Right atrium auricular region (tissue), 2 donors: ENCODE results near the gene CCDC188. TPM values are rescaled to one million over a fixed set of nuclear protein-coding genes. Genes with fewer than 3 reads are reported as not detected.

Source experiments
- DNase-seq: peaks from one replicate; pipeline ENCODE4 v3.0.0-alpha.2; 2019; ENCODE audit warnings: low spot score
- H3K27ac ChIP-seq, 2 donors: fragments of 200-600 bp; sonication (generic); 1 replicate in 1 of 2; 2 replicates in 1 of 2; pipeline ENCODE4 v1.5.1; 2016 to 2019
- H3K27me3 ChIP-seq, 2 donors: fragments of 200-600 bp; sonication (generic); one replicate each; pipeline versions ENCODE4 v1.5.1 to v1.6.0; 2017 to 2019
- H3K36me3 ChIP-seq: fragments of 200-600 bp; sonication (generic); one replicate; pipeline ENCODE4 v1.5.1; 2016
- H3K4me1 ChIP-seq, 2 donors: fragments of 200-600 bp; sonication (generic); one replicate each; pipeline versions ENCODE4 v1.5.1 to v1.6.0; 2017 to 2019
- H3K4me3 ChIP-seq, 2 donors: fragments of 200-600 bp; sonication (generic); 1 replicate in 1 of 2; 2 replicates in 1 of 2; pipeline ENCODE4 v1.5.1; 2017 to 2019; ENCODE audit warnings: mild to moderate bottlenecking in 1 of 2, moderate library complexity in 1 of 2
- H3K9me3 ChIP-seq, 2 donors: fragments of 200-600 bp; sonication (generic); one replicate each; pipeline ENCODE4 v1.5.1; 2019
- CTCF ChIP-seq, 2 donors: fragments of 200-600 bp; sonication (generic); IDR thresholded peaks; one replicate each; pipeline ENCODE4 v1.5.1; 2019; ENCODE audit warnings: antibody characterized with exemption in 2 of 2
- total RNA-seq, 2 donors: library from RNA; depleted of rRNA; stranded (reverse); fragments of >200 nt; gene quantifications; one replicate each; pipeline ENCODE4 v1.1.0, GENCODE V29; 2016

Gene CCDC188
- total RNA-seq, 2 donors from 2014 or later: 0.43 TPM; not detected in 1

- peak overlapping the region; percentile 91 for H3K4me3 ChIP-seq
- no peak for TF ChIP-seq CTCF (IDR thresholded peaks at IDR 0.05)
- DNase-seq: no peak
- H3K9me3 ChIP-seq: no peaks in the 10 kb centered on the region
- peaks cover 48% of the 10 kb centered on the region for H3K36me3 ChIP-seq
- peak overlapping the region; percentile 88 to 93 for H3K27ac ChIP-seq
- H3K4me1 ChIP-seq: peaks cover 0 to 49% of the 10 kb centered on the region in 2 donors
- no peaks in the 10 kb centered on the region for H3K27me3 ChIP-seq
Observed at GRCh38 chr22:20117633-20118299, 33.1 kb downstream of the CCDC188 start.

- peak within 1 kb of the TSS; percentile 91 for H3K4me3 ChIP-seq
- DNase-seq: peak; percentile 98
- H3K36me3 ChIP-seq: peaks cover 51% of the 10 kb centered on the region
- no peak for TF ChIP-seq CTCF (IDR thresholded peaks at IDR 0.05)
- H3K27ac ChIP-seq: peak within 1 kb of the TSS; percentile 88 to 93
- no peaks in the 10 kb centered on the region for H3K27me3 ChIP-seq
- no peaks in the 10 kb centered on the region for H3K9me3 ChIP-seq
- H3K4me1 ChIP-seq: peaks cover 0 to 49% of the 10 kb centered on the region in 2 donors
Observed at GRCh38 chr22:20116951-20117632, 33.8 kb downstream of the CCDC188 start, which contains the start of gene TRMT2A. TRMT2A (minus strand) TSS chr22:20117226; CDS start chr22:20116906, 320 bp downstream.

- Histone ChIP-seq H3K4me1 (peaks cover 0 to 49% of the 10 kb centered on the region in 2 donors), H3K27ac (peak overlapping the region; percentile 88 to 93), H3K36me3 (peaks cover 54% of the 10 kb centered on the region), H3K27me3 (no peaks in the 10 kb centered on the region), H3K4me3 (peak overlapping the region; percentile 91), H3K9me3 (no peaks in the 10 kb centered on the region)
- no peak for TF ChIP-seq CTCF (IDR thresholded peaks at IDR 0.05)
- DNase-seq: no peak
Observed at GRCh38 chr22:20116376-20116950, 34.4 kb downstream of the CCDC188 start.

GRCh38 chr22:20115691-20116375 is 35.0 kb downstream of the CCDC188 start, which contains the start of gene RANBP1:
RANBP1 (plus strand) TSS chr22:20116104; CDS start chr22:20116185, 81 bp downstream.
- Histone ChIP-seq H3K27ac (peak within 1 kb of the TSS; percentile 88 to 93), H3K27me3 (no peaks in the 10 kb centered on the region), H3K36me3 (peaks cover 60% of the 10 kb centered on the region), H3K4me3 (peak within 1 kb of the TSS; percentile 91), H3K4me1 (peaks cover 0 to 49% of the 10 kb centered on the region in 2 donors), H3K9me3 (no peaks in the 10 kb centered on the region)
- DNase-seq: no peak
- TF ChIP-seq CTCF (IDR thresholded peaks at IDR 0.05): no peak
